Measurements from ENCODE around the gene PLA2G2F. TPM values are rescaled to one million over a fixed set of nuclear protein-coding genes. Genes with fewer than 3 reads are reported as not detected.

PLA2G2F gene
- total and polyA plus RNA-seq, 2 donors (not counting 3 experiments of a cell fraction or from before 2014, with no cell fraction given): not detected

DNA sequence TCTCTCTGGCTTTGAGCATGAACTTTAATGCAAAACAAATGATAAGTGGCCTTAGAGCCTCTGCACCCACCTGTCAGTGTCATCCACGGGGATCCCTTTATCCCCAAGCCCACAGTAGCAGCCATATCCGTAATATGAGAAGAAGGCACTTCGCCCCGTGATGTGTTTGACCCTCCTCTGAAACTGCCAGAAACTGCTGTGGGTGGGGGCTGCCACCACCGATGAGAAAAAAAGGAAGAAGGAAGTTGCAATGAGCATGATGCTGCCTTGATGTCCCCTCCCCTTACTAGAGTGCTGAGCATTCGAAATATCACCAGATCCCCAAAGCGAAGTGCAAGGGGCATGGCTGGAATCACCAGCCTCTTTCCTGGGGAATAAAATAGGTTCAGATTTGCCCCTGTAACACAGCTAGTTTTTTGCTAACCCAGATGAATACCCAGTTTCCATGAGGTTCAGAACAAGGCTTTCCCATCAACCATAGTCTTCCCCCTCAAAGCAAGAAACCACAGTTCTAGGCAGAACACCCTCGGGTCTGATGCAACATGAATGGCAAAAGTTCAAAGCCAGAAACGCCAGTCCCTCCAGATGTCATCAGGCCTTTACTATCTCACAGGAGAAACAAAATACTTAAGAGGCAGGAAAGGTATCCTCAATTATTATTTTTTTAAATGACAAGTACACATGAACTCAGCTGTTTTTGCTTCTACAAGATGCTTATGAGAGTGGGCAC, 36.0 kb downstream of the PLA2G2F start:
- ChIA-PET CTCF (interaction anchor here (1.1 kb wide), 2 partner anchors 9 to 12 kb away, joined by 3 read pairs; no protein-coding TSS in a partner anchor), POLR2A (no interaction called here)
- dilution Hi-C loops (cut with MboI; ENCODE audit: extremely low pct_ligation_motif_present, low sequenced_read_pairs) (no loop called here), intact Hi-C loops (cut with micrococcal nuclease) (no loop called here)
- Histone ChIP-seq H3K27ac (ENCODE audit: insufficient read depth, low read depth, low read length) (no peak overlapping the region), H3K9me3 (replicated peaks; ENCODE audit: control insufficient read depth, insufficient read depth, low read length) (no peaks in the 10 kb centered on the region), H3K4me3 (replicated peaks in 1 of 3; ENCODE audit: insufficient read depth in 1 of 3, low read depth in 1 of 3, low read length in 3 of 3) (no peak overlapping the region), H3K79me2 (ENCODE audit: control insufficient read depth, insufficient read depth, low read length) (no peaks in the 10 kb centered on the region), H3K36me3 (ENCODE audit: control insufficient read depth in 2 of 2, extremely low read depth in 1 of 2, insufficient read depth in 2 of 2, low read length in 2 of 2) (no peaks in the 10 kb centered on the region), H2AFZ (ENCODE audit: low read depth, low read length) (no peak overlapping the region), H3K27me3 (ENCODE audit: control insufficient read depth in 2 of 2, insufficient read depth in 2 of 2, low read length in 2 of 2) (peaks cover 4 to 6% of the 10 kb centered on the region in 2 experiments), H3K9ac (replicated peaks; ENCODE audit: extremely low read depth, insufficient read depth, low read length) (no peak overlapping the region), H3K9me1 (replicated peaks; ENCODE audit: control insufficient read depth, extremely low read depth, insufficient read depth, low read length) (no peaks in the 10 kb centered on the region), H3K4me1 (ENCODE audit: control insufficient read depth, extremely low read depth, insufficient read depth, low read length) (no peaks in the 10 kb centered on the region), H3K4me2 (ENCODE audit: insufficient read depth, low read length) (no peak overlapping the region), H4K20me1 (replicated peaks; ENCODE audit: control insufficient read depth, extremely low read depth, insufficient read depth, low read length) (no peaks in the 10 kb centered on the region)
- FAIRE-seq (no peak), DNase-seq (ENCODE audit: low read depth, low spot score) (no peak)
- BruUV-seq (replicated peaks): no TSS peak
- TF ChIP-seq MYC (IDR thresholded peaks at IDR 0.05; ENCODE audit: low read depth, low read length) (no peak), GATA2 (IDR thresholded peaks at IDR 0.05; ENCODE audit: insufficient read depth, insufficient read length, low read depth, low read length) (no peak), JUN (IDR thresholded peaks at IDR 0.05; ENCODE audit: borderline replicate concordance, insufficient read depth, insufficient read length, low read depth) (no peak)
- TF ChIP-seq, protein P1, sequence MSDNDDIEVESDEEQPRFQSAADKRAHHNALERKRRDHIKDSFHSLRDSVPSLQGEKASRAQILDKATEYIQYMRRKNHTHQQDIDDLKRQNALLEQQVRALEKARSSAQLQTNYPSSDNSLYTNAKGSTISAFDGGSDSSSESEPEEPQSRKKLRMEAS (IDR thresholded peaks at IDR 0.05; ENCODE audit: insufficient read depth, insufficient read length): no peak

DNA sequence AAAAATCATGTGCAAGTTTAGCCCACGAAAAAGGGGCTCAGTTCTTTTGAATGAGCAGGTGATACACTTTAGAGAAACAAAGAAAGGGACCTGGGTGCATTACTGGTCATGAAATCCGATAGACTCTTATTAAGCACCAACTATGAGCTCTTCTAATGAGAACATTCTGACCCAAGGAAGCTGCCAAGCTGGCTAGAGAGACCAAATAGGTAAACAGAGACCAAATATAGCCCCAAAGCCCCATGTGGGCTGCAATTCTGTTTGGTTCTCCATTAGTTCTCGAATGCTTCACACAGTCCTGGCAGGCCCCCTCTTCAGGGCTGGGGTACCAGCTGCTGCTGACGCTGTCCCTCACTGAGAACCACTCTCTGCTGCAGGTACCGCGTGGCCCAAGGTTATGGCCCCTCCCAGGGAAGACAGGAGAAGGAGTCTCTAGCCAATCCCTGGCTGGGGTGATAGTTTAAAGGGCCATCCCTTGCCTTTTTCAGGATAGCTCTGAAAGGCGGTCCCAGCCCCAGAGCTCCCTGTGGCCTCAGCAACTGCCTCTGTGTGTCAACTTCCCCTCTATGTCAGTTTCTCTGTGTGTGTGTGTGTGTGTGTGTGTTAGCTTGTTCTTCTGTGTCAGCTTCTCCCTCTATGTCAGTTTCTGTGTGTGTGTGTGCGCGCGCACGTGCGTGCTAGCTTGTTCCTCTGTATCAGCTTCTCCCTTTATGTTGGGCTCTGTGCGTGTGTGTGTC, 39.7 kb downstream of the PLA2G2F start:
- H3K9ac ChIP-seq (replicated peaks; ENCODE audit: extremely low read depth, insufficient read depth, low read length): no peak overlapping the region
- FAIRE-seq (no peak), DNase-seq (ENCODE audit: low read depth, low spot score) (no peak)
- no peak overlapping the region for H3K27ac ChIP-seq (ENCODE audit: insufficient read depth, low read depth, low read length)
- no peak overlapping the region for H3K4me2 ChIP-seq (ENCODE audit: insufficient read depth, low read length)
- ChIA-PET CTCF (interaction anchor here (0.9 to 2.9 kb wide), 10 partner anchors 13 to 316 kb away, joined by 3 to 16 read pairs (median 4); no protein-coding TSS in a partner anchor), POLR2A (no interaction called here)
- no peak overlapping the region for H2AFZ ChIP-seq (ENCODE audit: low read depth, low read length)
- no peaks in the 10 kb centered on the region for H3K9me3 ChIP-seq (replicated peaks; ENCODE audit: control insufficient read depth, insufficient read depth, low read length)
- H3K4me3 ChIP-seq (replicated peaks in 1 of 3; ENCODE audit: insufficient read depth in 1 of 3, low read depth in 1 of 3, low read length in 3 of 3): no peak overlapping the region
- H3K79me2 ChIP-seq (ENCODE audit: control insufficient read depth, insufficient read depth, low read length): no peaks in the 10 kb centered on the region
- TF ChIP-seq MYC (IDR thresholded peaks at IDR 0.05; ENCODE audit: low read depth, low read length): no peak
- TF ChIP-seq POLR2A (IDR thresholded peaks at IDR 0.05; ENCODE audit: low read depth, low read length): no peak
- TF ChIP-seq, protein P1 (IDR thresholded peaks at IDR 0.05; ENCODE audit: insufficient read depth, insufficient read length): no peak
- TF ChIP-seq EZH2 (IDR thresholded peaks at IDR 0.05; ENCODE audit: borderline replicate concordance, low read depth, low read length, severe bottlenecking): no peak
- TF ChIP-seq FOS (IDR thresholded peaks at IDR 0.05; ENCODE audit: borderline replicate concordance, insufficient read depth, low read length): no peak
- no peak for TF ChIP-seq JUN (IDR thresholded peaks at IDR 0.05; ENCODE audit: borderline replicate concordance, insufficient read depth, insufficient read length, low read depth)
- no peak for TF ChIP-seq GATA2 (IDR thresholded peaks at IDR 0.05; ENCODE audit: insufficient read depth, insufficient read length, low read depth, low read length)
- TF ChIP-seq POLR2AphosphoS5 (IDR thresholded peaks at IDR 0.05; ENCODE audit: insufficient read depth, low read depth, low read length): no peak
- TF ChIP-seq, protein P2, sequence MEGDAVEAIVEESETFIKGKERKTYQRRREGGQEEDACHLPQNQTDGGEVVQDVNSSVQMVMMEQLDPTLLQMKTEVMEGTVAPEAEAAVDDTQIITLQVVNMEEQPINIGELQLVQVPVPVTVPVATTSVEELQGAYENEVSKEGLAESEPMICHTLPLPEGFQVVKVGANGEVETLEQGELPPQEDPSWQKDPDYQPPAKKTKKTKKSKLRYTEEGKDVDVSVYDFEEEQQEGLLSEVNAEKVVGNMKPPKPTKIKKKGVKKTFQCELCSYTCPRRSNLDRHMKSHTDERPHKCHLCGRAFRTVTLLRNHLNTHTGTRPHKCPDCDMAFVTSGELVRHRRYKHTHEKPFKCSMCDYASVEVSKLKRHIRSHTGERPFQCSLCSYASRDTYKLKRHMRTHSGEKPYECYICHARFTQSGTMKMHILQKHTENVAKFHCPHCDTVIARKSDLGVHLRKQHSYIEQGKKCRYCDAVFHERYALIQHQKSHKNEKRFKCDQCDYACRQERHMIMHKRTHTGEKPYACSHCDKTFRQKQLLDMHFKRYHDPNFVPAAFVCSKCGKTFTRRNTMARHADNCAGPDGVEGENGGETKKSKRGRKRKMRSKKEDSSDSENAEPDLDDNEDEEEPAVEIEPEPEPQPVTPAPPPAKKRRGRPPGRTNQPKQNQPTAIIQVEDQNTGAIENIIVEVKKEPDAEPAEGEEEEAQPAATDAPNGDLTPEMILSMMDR (IDR thresholded peaks at IDR 0.05; ENCODE audit: extremely low read depth in 1 of 2, insufficient read depth in 1 of 2, low read depth in 1 of 2, low read length in 2 of 2): no peak
- no peaks in the 10 kb centered on the region for H3K4me1 ChIP-seq (ENCODE audit: control insufficient read depth, extremely low read depth, insufficient read depth, low read length)
- H3K9me1 ChIP-seq (replicated peaks; ENCODE audit: control insufficient read depth, extremely low read depth, insufficient read depth, low read length): no peaks in the 10 kb centered on the region
- no peaks in the 10 kb centered on the region for H3K36me3 ChIP-seq (ENCODE audit: control insufficient read depth in 2 of 2, extremely low read depth in 1 of 2, insufficient read depth in 2 of 2, low read length in 2 of 2)
- dilution Hi-C loops (cut with MboI; ENCODE audit: extremely low pct_ligation_motif_present, low sequenced_read_pairs): no loop called here
- intact Hi-C loops (cut with micrococcal nuclease): no loop called here
- no TSS peak for BruUV-seq (replicated peaks)
- H4K20me1 ChIP-seq (replicated peaks; ENCODE audit: control insufficient read depth, extremely low read depth, insufficient read depth, low read length): no peaks in the 10 kb centered on the region
- H3K27me3 ChIP-seq (ENCODE audit: control insufficient read depth in 2 of 2, insufficient read depth in 2 of 2, low read length in 2 of 2): peaks cover 4 to 6% of the 10 kb centered on the region in 2 experiments

All from endothelial cell of umbilical vein (primary cell).